ENCODE measurements around the gene AADAT. TPM values are rescaled to one million over a fixed set of nuclear protein-coding genes. Genes with fewer than 3 reads are reported as not detected.

AADAT gene
- total RNA-seq, 2 experiments from 2014 or later = not detected

- Mint-ChIP-seq H3K27me3 (no peaks in the 10 kb centered on the region), H3K27ac (no peak overlapping the region), H3K36me3 (no peaks in the 10 kb centered on the region), H3K4me3 (no peak overlapping the region), H3K4me1 (peaks cover 5% of the 10 kb centered on the region), H3K9me3 (ENCODE audit: low read depth) (no peaks in the 10 kb centered on the region)
- CTCF ChIA-PET = no interaction called here
- no peak for ATAC-seq
- no peak for DNase-seq
These were observed 77.7 kb downstream of the AADAT start for GRCh38 chr4:170011921-170012628.

Other genes starting within 250 kb of the AADAT start
- under 1 TPM; 0.06 to 0.59 TPM for gene MFAP3L, start 63.6 kb downstream of the AADAT start, total RNA-seq

All from activated CD8-positive, alpha-beta memory T cell treated with anti-CD3 and anti-CD28 coated beads, Interleukin-2, amount 10 ng/mL, durations not matched to agents 7 days and 5 days (primary cell).